Esophagus squamous epithelium (tissue), 5 donors: Measurements from ENCODE around the gene DLGAP1. TPM values are rescaled to one million over a fixed set of nuclear protein-coding genes. Genes with fewer than 3 reads are reported as not detected.

Experiments used
- DNase-seq: peaks from one replicate; lab custom pipeline; 2025; lab: John Stamatoyannopoulos, UW
- H3K27ac ChIP-seq, 4 donors: fragments of 200-600 bp; sonication (generic); one replicate each; pipeline ENCODE4 v1.5.1; 2016 to 2019; ENCODE audit warnings: mild to moderate bottlenecking in 1 of 4
- H3K27me3 ChIP-seq, 4 donors: fragments of 200-600 bp; sonication (generic); 1 replicate in 3 of 4; 2 replicates in 1 of 4; pipeline versions ENCODE4 v1.5.1 to v1.6.0; 2017 to 2021; ENCODE audit warnings: antibody characterized with exemption in 1 of 4
- H3K36me3 ChIP-seq, 3 donors: fragments of 200-600 bp; sonication (generic); one replicate each; pipeline ENCODE4 v1.5.1; 2016 to 2019
- H3K4me1 ChIP-seq, 3 donors: fragments of 200-600 bp; sonication (generic); one replicate each; pipeline ENCODE4 v1.5.1; 2017 to 2019
- H3K4me3 ChIP-seq, 4 donors: fragments of 200-600 bp; sonication (generic); 1 replicate in 3 of 4; 2 replicates in 1 of 4; pipeline ENCODE4 v1.5.1; 2016 to 2019; ENCODE audit warnings: mild to moderate bottlenecking in 2 of 4, moderate library complexity in 1 of 4
- H3K9me3 ChIP-seq, 3 donors: fragments of 200-600 bp; sonication (generic); one replicate each; pipeline ENCODE4 v1.5.1; 2016 to 2019
- CTCF ChIP-seq, 6 experiments: fragments of 450-650 bp in 4 of 6; fragments of 200-600 bp in 2 of 6; sonication (generic) in 2 of 6; IDR thresholded peaks; one replicate each; pipeline ENCODE4 v1.5.1; 2016 to 2019; ENCODE audit warnings: antibody characterized with exemption in 6 of 6, mild to moderate bottlenecking in 4 of 6, moderate library complexity in 4 of 6
- POLR2A ChIP-seq, 4 donors: fragments of 450-650 bp; IDR thresholded peaks; one replicate each; pipeline ENCODE4 v1.6.1; 2017; ENCODE audit warnings: antibody characterized with exemption in 4 of 4, mild to moderate bottlenecking in 4 of 4, moderate library complexity in 3 of 4
- WGBS, 2 donors: methylation state at CpG; one replicate each; pipeline ENCODE4 v1.1.5; 2018; 5-methylcytosine and 5-hydroxymethylcytosine counted together
- intact Hi-C: fragments of 100-400 bp; cut with DNase I; formaldehyde crosslinking; loops from one replicate; pipeline ENCODE4 v1.15.0; 2022
- total RNA-seq, 4 donors: library from RNA; depleted of rRNA; stranded (reverse); fragments of >200 nt; gene quantifications; one replicate each; pipeline ENCODE4 v1.1.0, GENCODE V29; 2016
- donor health status: DM: yes; HTN: yes; CAD: no.

DLGAP1 gene
- total RNA-seq, 4 donors from 2014 or later = 0.09 to 1.5 (median 0.52) TPM

- TF ChIP-seq CTCF (IDR thresholded peaks at IDR 0.05) (no peak), POLR2A (IDR thresholded peaks at IDR 0.05) (no peak)
- WGBS, 2 donors = 90% methylated on average over 7 of the region's 9 CpGs; no CpG with 5 or more reads in 1 of the 2 donors
- Histone ChIP-seq H3K27me3 (no peaks in the 10 kb centered on the region), H3K4me1 (peaks cover 0 to 3% (median 0%) of the 10 kb centered on the region in 3 donors), H3K36me3 (no peaks in the 10 kb centered on the region), H3K9me3 (no peaks in the 10 kb centered on the region), H3K4me3 (no peak overlapping the region), H3K27ac (no peak overlapping the region)
- intact Hi-C loops = no loop called here
- no peak for DNase-seq
Observed at GRCh38 chr18:3792711-3793110, 662.4 kb downstream of the DLGAP1 start.

GRCh38 chr18:3791238-3791637, 663.9 kb downstream of the DLGAP1 start:
- H3K4me3 ChIP-seq = no peak overlapping the region
- H3K36me3 ChIP-seq = no peaks in the 10 kb centered on the region
- H3K27ac ChIP-seq = no peak overlapping the region
- H3K9me3 ChIP-seq = no peaks in the 10 kb centered on the region
- WGBS, 2 donors = 55 to 76% methylated on average over 4 of the region's 4 CpGs
- peaks cover 0 to 6% (median 0%) of the 10 kb centered on the region in 3 donors for H3K4me1 ChIP-seq
- no peaks in the 10 kb centered on the region for H3K27me3 ChIP-seq
- TF ChIP-seq POLR2A (IDR thresholded peaks at IDR 0.05) (no peak), CTCF (IDR thresholded peaks at IDR 0.05) (no peak)
- intact Hi-C loops = no loop called here
- no peak for DNase-seq

GRCh38 chr18:3790703-3791102, 664.4 kb downstream of the DLGAP1 start:
- Histone ChIP-seq H3K27me3 (no peaks in the 10 kb centered on the region), H3K36me3 (no peaks in the 10 kb centered on the region), H3K4me1 (peaks cover 0 to 6% (median 0%) of the 10 kb centered on the region in 3 donors), H3K4me3 (no peak overlapping the region), H3K27ac (no peak overlapping the region), H3K9me3 (no peaks in the 10 kb centered on the region)
- no peak for TF ChIP-seq POLR2A (IDR thresholded peaks at IDR 0.05)
- TF ChIP-seq CTCF (IDR thresholded peaks at IDR 0.05) = no peak
- DNase-seq = no peak
- 45 to 50% methylated on average over 5 of the region's 5 CpGs for WGBS, 2 donors
- intact Hi-C loops = no loop called here

GRCh38 chr18:3789525-3789924, 665.6 kb downstream of the DLGAP1 start:
- TF ChIP-seq CTCF (IDR thresholded peaks at IDR 0.05) (no peak), POLR2A (IDR thresholded peaks at IDR 0.05) (no peak)
- no peaks in the 10 kb centered on the region for H3K27me3 ChIP-seq
- H3K9me3 ChIP-seq = no peaks in the 10 kb centered on the region
- DNase-seq = no peak
- no peaks in the 10 kb centered on the region for H3K36me3 ChIP-seq
- no peak overlapping the region for H3K27ac ChIP-seq
- H3K4me1 ChIP-seq = peaks cover 0 to 6% (median 0%) of the 10 kb centered on the region in 3 donors
- 74 to 92% methylated on average over 1 of the region's 1 CpG for WGBS, 2 donors
- no peak overlapping the region for H3K4me3 ChIP-seq
- intact Hi-C loops = no loop called here

GRCh38 chr18:3784949-3785348, 670.2 kb downstream of the DLGAP1 start:
- Histone ChIP-seq H3K9me3 (no peaks in the 10 kb centered on the region), H3K27me3 (no peaks in the 10 kb centered on the region), H3K36me3 (no peaks in the 10 kb centered on the region), H3K4me1 (peaks cover 0 to 6% (median 0%) of the 10 kb centered on the region in 3 donors), H3K27ac (no peak overlapping the region), H3K4me3 (no peak overlapping the region)
- DNase-seq = no peak
- 100% methylated on average over 1 of the region's 1 CpG for WGBS, 2 donors
- no peak for TF ChIP-seq CTCF (IDR thresholded peaks at IDR 0.05)
- no peak for TF ChIP-seq POLR2A (IDR thresholded peaks at IDR 0.05)
- intact Hi-C loops = no loop called here
